DND-41 (cell line): ENCODE measurements around the gene SUPT3H.

Experiments
- ATAC-seq: fragments of 200-7000 bp; cut with Tn5 transposase; 3 replicates; pipeline ENCODE4 v1.9.1; 2021; ENCODE audit warnings: low read depth; ENCODE audit not compliant: insufficient read depth
- DNase-seq: peaks from one replicate; pipeline ENCODE4 v3.0.0-alpha.2; 2020
- H2AFZ ChIP-seq: 2 replicates; pipeline ENCODE4 v1.6.0; 2012; ENCODE audit warnings: low read depth, low read length
- H3K27ac ChIP-seq: 2 replicates; pipeline ENCODE4 v1.5.1; 2012; ENCODE audit warnings: low read length, inconsistent platforms
- H3K27me3 ChIP-seq: fragments of 200-600 bp; sonication (generic); 2 replicates; pipeline ENCODE4 v1.6.0; 2012; ENCODE audit warnings: low read length, mild to moderate bottlenecking, inconsistent platforms; ENCODE audit not compliant: insufficient read depth, poor library complexity
- H3K36me3 ChIP-seq: 2 replicates; pipeline ENCODE4 v1.5.1; 2012; ENCODE audit warnings: low read length, inconsistent platforms; ENCODE audit not compliant: insufficient read depth
- H3K4me1 ChIP-seq: 2 replicates; pipeline ENCODE4 v1.5.1; 2012; ENCODE audit warnings: mild to moderate bottlenecking, low read length; ENCODE audit not compliant: insufficient read depth
- H3K4me2 ChIP-seq: 2 replicates; pipeline ENCODE4 v1.6.0; 2012; ENCODE audit warnings: mild to moderate bottlenecking, moderate library complexity, low read length, inconsistent platforms; ENCODE audit not compliant: insufficient read depth
- H3K4me3 ChIP-seq, 2 experiments: fragments of 200-600 bp in 1 of 2; shearing (Covaris generic) in 1 of 2; 2 replicates each; pipeline ENCODE4 v1.5.1; 2012 to 2016; ENCODE audit warnings: inconsistent platforms in 2 of 2, low read length in 2 of 2, mild to moderate bottlenecking in 2 of 2, low read depth in 1 of 2, moderate library complexity in 1 of 2
- H3K79me2 ChIP-seq: 2 replicates; pipeline ENCODE4 v1.6.0; 2012; ENCODE audit warnings: low read length, inconsistent platforms; ENCODE audit not compliant: insufficient read depth
- H3K9ac ChIP-seq: 2 replicates; pipeline ENCODE4 v1.6.0; 2012; ENCODE audit warnings: low read depth, mild to moderate bottlenecking, inconsistent platforms, low read length, moderate library complexity
- H3K9me3 ChIP-seq: 2 replicates; pipeline ENCODE4 v1.5.1; 2012; ENCODE audit warnings: low read length, moderate library complexity, mild to moderate bottlenecking, inconsistent platforms; ENCODE audit not compliant: insufficient read depth, severe bottlenecking
- H4K20me1 ChIP-seq: 2 replicates; pipeline ENCODE4 v1.6.0; 2012; ENCODE audit warnings: low read length; ENCODE audit not compliant: insufficient read depth
- CTCF ChIP-seq: IDR thresholded peaks from 2 replicates; pipeline ENCODE4 v1.5.1; 2012; ENCODE audit warnings: borderline replicate concordance, low read length, moderate library complexity, mild to moderate bottlenecking; ENCODE audit not compliant: poor library complexity, severe bottlenecking; ENCODE audit errors: extremely low read depth
- EZH2 ChIP-seq: IDR thresholded peaks from 3 replicates; pipeline ENCODE4 v1.6.1; 2012; ENCODE audit warnings: borderline replicate concordance, low read depth, mild to moderate bottlenecking, moderate library complexity, low read length, inconsistent platforms; ENCODE audit not compliant: severe bottlenecking

SUPT3H gene

GRCh38 chr6:44923444-44923843, 454.3 kb downstream of the SUPT3H start:
- Histone ChIP-seq H3K79me2 (no peaks in the 10 kb centered on the region), H3K9me3 (no peaks in the 10 kb centered on the region), H2AFZ (no peak overlapping the region)

GRCh38 chr6:44921798-44922197, 455.9 kb downstream of the SUPT3H start:
- no peaks in the 10 kb centered on the region for H3K27me3 ChIP-seq
- H3K4me3 ChIP-seq, result no peak overlapping the region
- H3K79me2 ChIP-seq, result no peaks in the 10 kb centered on the region
- no peak overlapping the region for H2AFZ ChIP-seq
- H3K36me3 ChIP-seq, result no peaks in the 10 kb centered on the region
- H3K4me2 ChIP-seq, result no peak overlapping the region
- no peaks in the 10 kb centered on the region for H3K9me3 ChIP-seq
- H3K4me1 ChIP-seq, result peaks cover 8% of the 10 kb centered on the region
- no peaks in the 10 kb centered on the region for H4K20me1 ChIP-seq
- no peak overlapping the region for H3K27ac ChIP-seq
- ATAC-seq (no peak), DNase-seq (no peak)
- H3K9ac ChIP-seq, result no peak overlapping the region
- no peak for TF ChIP-seq CTCF
- no peak for TF ChIP-seq EZH2

More at GRCh38 chr6:44923444-44923843, 454.3 kb downstream of the SUPT3H start:
- no peaks in the 10 kb centered on the region for H4K20me1 ChIP-seq
- H3K36me3 ChIP-seq, result no peaks in the 10 kb centered on the region
- DNase-seq (no peak), ATAC-seq (no peak)
- TF ChIP-seq CTCF (no peak), EZH2 (no peak)
- H3K27ac ChIP-seq, result no peak overlapping the region
- H3K4me2 ChIP-seq, result no peak overlapping the region
- H3K4me3 ChIP-seq, result no peak overlapping the region
- no peaks in the 10 kb centered on the region for H3K27me3 ChIP-seq
- no peak overlapping the region for H3K9ac ChIP-seq
- peaks cover 8% of the 10 kb centered on the region for H3K4me1 ChIP-seq

GRCh38 chr6:44920952-44921491, 456.7 kb downstream of the SUPT3H start:
- Histone ChIP-seq H3K9me3 (no peaks in the 10 kb centered on the region), H3K4me1 (peaks cover 8% of the 10 kb centered on the region), H3K4me3 (no peak overlapping the region), H4K20me1 (no peaks in the 10 kb centered on the region), H3K9ac (no peak overlapping the region), H3K27me3 (no peaks in the 10 kb centered on the region), H3K36me3 (no peaks in the 10 kb centered on the region), H2AFZ (no peak overlapping the region), H3K4me2 (no peak overlapping the region), H3K79me2 (no peaks in the 10 kb centered on the region), H3K27ac (no peak overlapping the region)
- TF ChIP-seq CTCF (no peak), EZH2 (no peak)
- DNase-seq, result no peak
- no peak for ATAC-seq
